Omental fat pad (tissue), 4 donors: ENCODE results near the gene FGD3. TPM values are rescaled to one million over a fixed set of nuclear protein-coding genes. Genes with fewer than 3 reads are reported as not detected.
"Not testable (repeated sequence)": the region's sequence is repeated elsewhere in the genome, so short reads cannot be mapped to it uniquely, and the experiment has no call there.

ENCODE experiments used
- ATAC-seq: fragments of 150-250 bp; one replicate; pipeline ENCODE4 v1.9.1; 2016; ENCODE audit warnings: mild to moderate bottlenecking, moderate library complexity; ENCODE audit not compliant: low FRiP score
- DNase-seq: peaks from one replicate; pipeline ENCODE4 v3.0.0-alpha.2; 2019; ENCODE audit warnings: low spot score
- CTCF ChIP-seq, 3 donors: fragments of 450-650 bp; IDR thresholded peaks; one replicate each; pipeline ENCODE4 v1.5.1; 2016 to 2017; ENCODE audit warnings: antibody characterized with exemption in 3 of 3, mild to moderate bottlenecking in 3 of 3, moderate library complexity in 2 of 3
- total RNA-seq, 4 donors: library from RNA; depleted of rRNA; stranded (reverse); fragments of >200 nt; gene quantifications; one replicate each; pipeline ENCODE4 v1.1.0, GENCODE V29; 2016

FGD3 gene
- total RNA-seq, 4 donors from 2014 or later: 5.4 to 26.5 (median 8.9) TPM

DNA sequence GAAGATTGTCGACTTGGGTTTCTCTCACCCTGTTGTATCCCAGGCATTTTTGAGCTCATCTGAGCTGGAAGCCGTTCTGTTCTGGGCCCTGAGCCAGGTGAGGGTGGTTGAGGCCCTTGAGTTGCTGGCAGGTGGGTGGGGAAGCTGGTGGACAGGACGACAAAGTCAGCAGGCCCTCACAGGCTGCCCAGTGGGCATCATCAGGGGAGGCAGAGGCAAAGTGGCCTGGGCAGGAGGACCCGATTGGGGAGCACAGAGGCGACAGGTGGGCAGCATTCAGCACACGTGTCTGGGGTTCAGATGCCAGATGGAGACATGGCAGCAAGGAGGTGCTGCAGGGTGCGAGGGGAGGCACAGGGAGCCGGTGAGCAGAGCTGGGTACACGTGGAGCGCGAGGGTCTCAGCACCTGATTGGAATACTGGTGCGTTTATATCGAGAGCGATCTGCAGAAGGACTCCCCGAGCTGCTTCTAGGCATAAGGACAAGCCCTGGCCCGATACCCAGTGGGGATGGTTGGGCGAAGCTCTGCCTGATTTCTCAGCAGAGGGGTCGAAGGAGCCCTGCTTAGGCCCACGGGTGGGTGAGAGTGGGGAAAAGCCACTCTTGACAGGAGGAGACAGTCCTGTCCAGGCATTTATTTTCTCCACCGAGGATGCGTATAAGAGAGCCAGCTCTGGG, 62.2 kb downstream of the FGD3 start:
- DNase-seq: no peak
- TF ChIP-seq CTCF (IDR thresholded peaks at IDR 0.05): no peak
- no peak for ATAC-seq

- no peak for ATAC-seq
- TF ChIP-seq CTCF (IDR thresholded peaks at IDR 0.05): no peak
- no peak for DNase-seq
These were observed 62.7 kb downstream of the FGD3 start for GRCh38 chr9:93010056-93010455.

DNA sequence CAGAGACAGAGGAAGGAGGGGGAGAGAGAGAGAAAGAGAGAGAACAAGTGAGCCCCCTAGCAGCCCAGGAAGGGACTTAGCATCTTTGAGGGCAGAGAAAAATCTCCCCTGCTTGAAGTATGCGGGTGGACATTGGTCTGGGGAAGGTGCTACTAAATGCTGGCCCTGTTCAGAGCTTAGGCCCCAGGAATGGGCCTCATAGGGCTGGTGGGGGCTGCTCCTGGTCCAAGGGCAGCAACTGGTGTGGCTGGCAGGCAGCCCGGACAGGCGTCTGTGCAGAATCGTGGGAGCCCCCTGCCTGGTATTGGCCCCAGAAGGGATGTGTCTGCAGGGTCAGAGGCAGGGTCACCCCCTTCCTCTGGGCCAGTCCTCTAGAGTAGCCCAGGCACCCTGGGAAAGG, 63.4 kb downstream of the FGD3 start:
- DNase-seq (no peak), ATAC-seq (no peak)
- TF ChIP-seq CTCF (IDR thresholded peaks at IDR 0.05): no peak

DNA sequence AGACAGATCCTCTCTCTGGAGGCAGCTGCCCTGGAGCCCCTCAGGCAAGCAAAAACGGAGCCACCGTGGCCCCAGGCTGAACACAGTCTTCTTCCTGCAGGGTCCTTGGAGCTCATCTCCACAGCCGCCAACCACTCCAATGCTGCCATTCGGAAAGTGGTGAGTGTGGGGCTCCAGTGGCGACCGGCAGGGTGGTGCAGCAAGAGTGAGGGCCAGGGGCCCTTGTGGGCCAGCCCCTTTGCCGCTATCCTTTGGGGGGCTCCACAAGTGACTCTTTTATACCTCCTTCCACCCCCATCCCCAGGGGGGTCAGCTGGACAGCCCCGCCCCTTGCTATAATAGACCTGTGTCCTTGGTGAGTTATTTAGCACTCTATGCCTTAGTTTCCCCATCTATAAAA, 63.8 kb downstream of the FGD3 start:
- no peak for ATAC-seq
- no peak for DNase-seq
- TF ChIP-seq CTCF (IDR thresholded peaks at IDR 0.05): no peak

DNA sequence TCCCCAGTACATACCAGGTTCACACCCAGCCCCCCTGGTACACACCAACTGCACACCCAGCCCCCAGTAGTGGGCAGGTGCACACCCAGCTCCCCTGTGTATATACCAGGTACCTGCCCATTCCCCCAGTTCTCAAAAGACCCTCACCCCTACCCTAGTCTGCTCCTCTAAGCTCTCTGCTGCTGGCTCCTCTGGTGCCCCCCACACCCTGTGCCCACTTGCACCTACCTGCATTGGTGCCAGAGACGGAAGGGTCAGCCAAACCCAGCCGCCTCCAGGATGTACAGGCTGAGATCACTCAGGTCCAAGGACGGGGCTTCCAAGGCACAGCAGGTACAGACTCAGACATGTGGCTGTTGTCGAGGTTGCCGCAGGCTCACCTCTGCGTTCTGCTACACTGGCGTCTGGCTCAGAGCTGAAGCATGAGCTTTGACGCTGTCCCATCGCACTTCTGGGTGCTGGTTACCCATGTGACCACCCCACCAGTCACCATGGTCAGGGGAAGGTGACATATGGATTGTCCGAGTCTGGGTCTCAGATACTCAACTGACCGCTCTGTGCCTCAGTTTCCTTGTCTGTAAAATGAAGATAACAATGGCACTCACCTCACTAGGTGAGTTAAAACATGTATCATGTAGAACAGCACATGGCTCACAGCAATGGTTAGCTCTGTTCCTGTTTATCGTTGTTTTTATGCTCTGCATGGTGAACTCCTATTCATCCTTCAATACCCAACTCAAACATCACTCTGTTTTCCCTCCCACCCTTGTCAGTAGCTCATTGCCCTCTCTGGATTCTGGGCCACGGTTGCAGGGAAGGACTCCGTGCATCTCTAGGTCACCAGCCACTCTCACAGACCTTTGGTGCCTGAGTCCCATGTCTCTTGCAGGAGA, 65.9 kb downstream of the FGD3 start:
- no peak for ATAC-seq
- no peak for TF ChIP-seq CTCF (IDR thresholded peaks at IDR 0.05)
- DNase-seq: no peak

GRCh38 chr9:93013856-93014582, 66.7 kb downstream of the FGD3 start:
- no peak for TF ChIP-seq CTCF (IDR thresholded peaks at IDR 0.05)
- DNase-seq (no peak), ATAC-seq (no peak)

GRCh38 chr9:93015190-93015589, 67.9 kb downstream of the FGD3 start:
- not testable (repeated sequence) for DNase-seq, ATAC-seq
